Smooth muscle cell (in vitro differentiated cells): ENCODE data around the gene DCAF7. TPM values are rescaled to one million over a fixed set of nuclear protein-coding genes. Genes with fewer than 3 reads are reported as not detected.

Experiments used
- DNase-seq: peaks from one replicate; lab custom pipeline; 2025; ENCODE audit not compliant: unreplicated experiment; lab: John Stamatoyannopoulos, UW
- H2AFZ ChIP-seq: fragments of 200-600 bp; sonication (generic); 2 replicates; pipeline ENCODE4 v1.6.0; 2016; ENCODE audit warnings: antibody characterized with exemption, low read depth, mild to moderate bottlenecking
- H3F3A ChIP-seq: fragments of 200-600 bp; sonication (generic); 2 replicates; pipeline ENCODE4 v1.6.0; 2017; ENCODE audit warnings: antibody characterized with exemption, low read depth
- H3K27ac ChIP-seq: fragments of 200-600 bp; sonication (generic); 2 replicates; pipeline ENCODE4 v1.5.1; 2016; ENCODE audit warnings: low read depth, mild to moderate bottlenecking
- H3K27me3 ChIP-seq: fragments of 200-600 bp; sonication (generic); 2 replicates; pipeline ENCODE4 v1.6.1; 2016; ENCODE audit warnings: low read depth, mild to moderate bottlenecking
- H3K36me3 ChIP-seq: fragments of 200-600 bp; sonication (generic); 2 replicates; pipeline ENCODE4 v1.5.1; 2016; ENCODE audit warnings: low read depth
- H3K4me1 ChIP-seq: fragments of 200-600 bp; sonication (generic); 2 replicates; pipeline ENCODE4 v1.5.1; 2016; ENCODE audit warnings: low read depth
- H3K4me2 ChIP-seq: fragments of 200-600 bp; sonication (generic); 2 replicates; pipeline ENCODE4 v1.6.0; 2016; ENCODE audit warnings: mild to moderate bottlenecking
- H3K4me3 ChIP-seq: fragments of 200-600 bp; sonication (generic); 2 replicates; pipeline ENCODE4 v1.5.1; 2016; ENCODE audit warnings: mild to moderate bottlenecking
- H3K79me2 ChIP-seq: fragments of 200-600 bp; sonication (generic); 2 replicates; pipeline ENCODE4 v1.6.0; 2016; ENCODE audit warnings: low read depth, mild to moderate bottlenecking
- H3K9ac ChIP-seq: fragments of 200-600 bp; sonication (generic); 2 replicates; pipeline ENCODE4 v1.6.0; 2016; ENCODE audit warnings: low read depth
- H3K9me3 ChIP-seq: fragments of 200-600 bp; sonication (generic); replicated peaks from 2 replicates; pipeline ENCODE4 v1.5.1; 2016; ENCODE audit warnings: low read depth
- H4K20me1 ChIP-seq: fragments of 200-600 bp; sonication (generic); 2 replicates; pipeline ENCODE4 v1.6.0; 2016; ENCODE audit warnings: low read depth
- CTCF ChIP-seq: fragments of 200-600 bp; sonication (generic); IDR thresholded peaks from 2 replicates; pipeline ENCODE4 v1.5.1; 2017; ENCODE audit warnings: borderline replicate concordance, mild to moderate bottlenecking, antibody characterized with exemption; ENCODE audit not compliant: insufficient read depth, poor library complexity, severe bottlenecking
- WGBS: methylation state at CpG from one replicate; pipeline ENCODE4 v1.1.7; 2016; ENCODE audit warnings: low lambda C conversion rate; 5-methylcytosine and 5-hydroxymethylcytosine counted together
- polyA plus RNA-seq: library from polyadenylated mRNA; unstranded; fragments of >200 nt; fragmentation: Nextera tagmentation; extraction: Ambion mirVana; gene quantifications from 2 replicates; pipeline ENCODE4 v1.2.1, GENCODE V29; 2016
- total RNA-seq: library from RNA; depleted of rRNA; stranded (reverse); fragments of >200 nt; gene quantifications from 2 replicates; pipeline ENCODE4 v1.2.3, GENCODE V29; 2014

The DCAF7 gene
- total and polyA plus RNA-seq, 2 experiments from 2014 or later: 36.8 to 50.2 TPM

- no peak for DNase-seq
- H4K20me1 ChIP-seq: no peaks in the 10 kb centered on the region
- H3K36me3 ChIP-seq: no peaks in the 10 kb centered on the region
- H3K9me3 ChIP-seq: no peaks in the 10 kb centered on the region
- no peak overlapping the region for H3K4me2 ChIP-seq
- WGBS: 81% methylated on average over 1 of the region's 1 CpG
- H2AFZ ChIP-seq: no peak overlapping the region
- H3K9ac ChIP-seq: no peak overlapping the region
- H3F3A ChIP-seq: no peaks in the 10 kb centered on the region
- H3K4me3 ChIP-seq: no peak overlapping the region
- H3K27ac ChIP-seq: no peak overlapping the region
- peaks cover 4% of the 10 kb centered on the region for H3K27me3 ChIP-seq
- H3K4me1 ChIP-seq: no peaks in the 10 kb centered on the region
- no peak for TF ChIP-seq CTCF
- no peaks in the 10 kb centered on the region for H3K79me2 ChIP-seq
Observed at GRCh38 chr17:63519116-63519881, 31.0 kb upstream of the DCAF7 start.

GRCh38 chr17:63519972-63520882, 30.1 kb upstream of the DCAF7 start:
- no peak for DNase-seq
- peaks cover 11% of the 10 kb centered on the region for H3K27me3 ChIP-seq
- H4K20me1 ChIP-seq: no peaks in the 10 kb centered on the region
- H3K36me3 ChIP-seq: no peaks in the 10 kb centered on the region
- no peaks in the 10 kb centered on the region for H3K4me1 ChIP-seq
- no peak for TF ChIP-seq CTCF
- H3K4me3 ChIP-seq: no peak overlapping the region
- H3K4me2 ChIP-seq: no peak overlapping the region
- no peaks in the 10 kb centered on the region for H3F3A ChIP-seq
- 73% methylated on average over 5 of the region's 5 CpGs for WGBS
- no peaks in the 10 kb centered on the region for H3K79me2 ChIP-seq
- no peak overlapping the region for H3K27ac ChIP-seq
- no peaks in the 10 kb centered on the region for H3K9me3 ChIP-seq
- no peak overlapping the region for H2AFZ ChIP-seq
- H3K9ac ChIP-seq: no peak overlapping the region

- Histone ChIP-seq H3K27me3 (peaks cover 22% of the 10 kb centered on the region), H3K79me2 (no peaks in the 10 kb centered on the region), H3K9ac (no peak within 1 kb of the TSS), H3K4me2 (peak within 1 kb of the TSS; percentile 83), H3K4me3 (peak within 1 kb of the TSS; percentile 36), H2AFZ (no peak within 1 kb of the TSS), H4K20me1 (no peaks in the 10 kb centered on the region), H3K27ac (no peak within 1 kb of the TSS), H3K4me1 (no peaks in the 10 kb centered on the region), H3K36me3 (no peaks in the 10 kb centered on the region), H3F3A (no peaks in the 10 kb centered on the region), H3K9me3 (no peaks in the 10 kb centered on the region)
- WGBS: 16% methylated on average over 20 of the region's 38 CpGs
- DNase-seq: no peak
- TF ChIP-seq CTCF: no peak
Observed at GRCh38 chr17:63523253-63523855, 26.9 kb upstream of the DCAF7 start, which contains the start of gene KCNH6. KCNH6 (plus strand) TSS chr17:63523358; CDS start chr17:63523414, 56 bp downstream.
